ENCODE measurements around the gene ULBP2. TPM values are rescaled to one million over a fixed set of nuclear protein-coding genes. Genes with fewer than 3 reads are reported as not detected.
"Not testable (repeated sequence)": the region's sequence is repeated elsewhere in the genome, so short reads cannot be mapped to it uniquely, and the experiment has no call there.

ULBP2 gene
- total RNA-seq, 1 experiment from 2014 or later, result not detected

DNA sequence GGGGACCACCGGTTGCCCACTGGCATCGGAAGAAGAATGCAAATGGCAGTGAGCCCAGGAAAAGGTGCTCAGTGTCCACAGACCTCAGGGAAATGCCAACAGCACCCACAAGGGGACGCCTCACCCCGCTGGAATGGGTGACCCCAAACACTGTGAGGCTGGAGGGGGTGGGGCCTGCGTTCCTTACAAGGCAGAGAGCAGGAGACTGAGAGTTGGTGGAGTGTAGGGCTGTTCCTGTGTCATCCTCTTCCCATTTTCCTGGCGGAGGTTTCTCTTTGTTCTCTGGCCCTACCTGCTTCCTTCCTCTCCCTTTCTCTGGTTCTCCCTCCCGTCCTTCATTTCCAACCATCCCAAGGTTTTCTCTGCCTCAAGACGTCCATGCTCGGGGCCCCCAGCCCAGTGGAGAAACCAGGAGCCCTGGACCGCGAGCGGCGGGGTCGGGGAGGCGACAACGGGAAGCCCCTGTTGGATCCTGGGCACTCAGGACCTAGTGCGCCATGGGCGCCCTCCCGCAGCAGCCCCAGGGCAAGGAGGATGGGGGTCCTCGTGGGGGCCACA lies 3.7 kb upstream of the ULBP2 start:
- peaks cover 99% of the 10 kb centered on the region for H3K27me3 Mint-ChIP-seq (ENCODE audit: low read depth)
- DNase-seq, result not testable (repeated sequence)
- no CpG with 5 or more reads among the region's 20 CpGs for WGBS (ENCODE audit: extremely low coverage, insufficient read length, low lambda C conversion rate)

More for the DNA sequence above, 3.7 kb upstream of the ULBP2 start:
- not testable (repeated sequence) for H2BK15ac ChIP-seq (ENCODE audit: low read depth, low read length); H2BK20ac ChIP-seq (ENCODE audit: low read depth, low read length, poor library complexity, severe bottlenecking); H3K9me3 Mint-ChIP-seq; H2BK5ac ChIP-seq (ENCODE audit: insufficient read length, low read length); H2AFZ ChIP-seq (ENCODE audit: low read length); H3K79me2 ChIP-seq (ENCODE audit: insufficient read depth, low read length); H3K18ac ChIP-seq (ENCODE audit: insufficient read length, low read depth, low read length); H4K91ac ChIP-seq (ENCODE audit: insufficient read length, low read depth, low read length); H2BK120ac ChIP-seq (ENCODE audit: low read depth, low read length, poor library complexity, severe bottlenecking); H2BK12ac ChIP-seq (ENCODE audit: insufficient read length, low read depth, low read length); H4K8ac ChIP-seq (replicated peaks; ENCODE audit: insufficient read length, low read depth, low read length); H3K9ac ChIP-seq (ENCODE audit: extremely low read depth, insufficient read length, low read length); H3K56ac ChIP-seq (ENCODE audit: insufficient read length, low read depth, low read length); H4K20me1 ChIP-seq (ENCODE audit: control insufficient read depth, insufficient read depth, insufficient read length); H3K4ac ChIP-seq (ENCODE audit: low read depth, low read length); H3K27ac Mint-ChIP-seq; H3K4me1 ChIP-seq (ENCODE audit: insufficient read depth, low read length); H3K79me1 ChIP-seq (ENCODE audit: insufficient read depth, low read depth, low read length, poor library complexity, severe bottlenecking); H2AK5ac ChIP-seq (ENCODE audit: insufficient read length, low read length); H3T11ph ChIP-seq (ENCODE audit: low read length); H3K14ac ChIP-seq (ENCODE audit: insufficient read depth, low read length); H3K36me3 Mint-ChIP-seq (ENCODE audit: insufficient read depth in 1 of 3, low read depth in 3 of 3); H4K5ac ChIP-seq (ENCODE audit: insufficient read length, low read depth, low read length); H3K9me3 ChIP-seq (ENCODE audit: control insufficient read depth, low read depth, low read length); H3K23ac ChIP-seq (ENCODE audit: insufficient read length, low read depth, low read length); H3K27ac ChIP-seq (ENCODE audit: insufficient read length, low read depth, low read length)
- Mint-ChIP-seq H3K4me3 (peak overlapping the region; percentile 59 to 76), H3K4me1 (peaks cover 12 to 14% of the 10 kb centered on the region in 2 experiments)
- Histone ChIP-seq H3K27me3 (ENCODE audit: insufficient read depth, low read length) (peaks cover 76% of the 10 kb centered on the region), H3K4me2 (ENCODE audit: insufficient read depth, insufficient read length, low read length) (peak overlapping the region; percentile 46), H3K23me2 (ENCODE audit: insufficient read length, low read depth, low read length, poor library complexity, severe bottlenecking) (peaks cover 20% of the 10 kb centered on the region)
- TF ChIP-seq, protein P1, sequence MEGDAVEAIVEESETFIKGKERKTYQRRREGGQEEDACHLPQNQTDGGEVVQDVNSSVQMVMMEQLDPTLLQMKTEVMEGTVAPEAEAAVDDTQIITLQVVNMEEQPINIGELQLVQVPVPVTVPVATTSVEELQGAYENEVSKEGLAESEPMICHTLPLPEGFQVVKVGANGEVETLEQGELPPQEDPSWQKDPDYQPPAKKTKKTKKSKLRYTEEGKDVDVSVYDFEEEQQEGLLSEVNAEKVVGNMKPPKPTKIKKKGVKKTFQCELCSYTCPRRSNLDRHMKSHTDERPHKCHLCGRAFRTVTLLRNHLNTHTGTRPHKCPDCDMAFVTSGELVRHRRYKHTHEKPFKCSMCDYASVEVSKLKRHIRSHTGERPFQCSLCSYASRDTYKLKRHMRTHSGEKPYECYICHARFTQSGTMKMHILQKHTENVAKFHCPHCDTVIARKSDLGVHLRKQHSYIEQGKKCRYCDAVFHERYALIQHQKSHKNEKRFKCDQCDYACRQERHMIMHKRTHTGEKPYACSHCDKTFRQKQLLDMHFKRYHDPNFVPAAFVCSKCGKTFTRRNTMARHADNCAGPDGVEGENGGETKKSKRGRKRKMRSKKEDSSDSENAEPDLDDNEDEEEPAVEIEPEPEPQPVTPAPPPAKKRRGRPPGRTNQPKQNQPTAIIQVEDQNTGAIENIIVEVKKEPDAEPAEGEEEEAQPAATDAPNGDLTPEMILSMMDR (conservative IDR thresholded peaks at IDR 0.05), result peak; percentile 31

All from H9 (cell line).